HepG2 (cell line): ENCODE data around the gene TMEM143. TPM values are rescaled to one million over a fixed set of nuclear protein-coding genes. Genes with fewer than 3 reads are reported as not detected.

ENCODE experiments used
- GABPB1 ChIP-seq: IDR thresholded peaks from 2 replicates; pipeline ENCODE4 v1.6.1; 2016; ENCODE audit warnings: mild to moderate bottlenecking, missing genetic modification reagents, moderate library complexity, missing compliant biosample characterization
- HNF4G ChIP-seq, 2 experiments: sonication (generic) in 1 of 2; formaldehyde crosslinking in 1 of 2; IDR thresholded peaks; 2 replicates each; pipeline versions ENCODE4 v1.4.0 to v1.6.1; 2011 to 2020; ENCODE audit warnings: borderline replicate concordance in 2 of 2, low read depth in 2 of 2, mild to moderate bottlenecking in 2 of 2, low read length in 1 of 2, missing genetic modification reagents in 1 of 2, moderate library complexity in 1 of 2
- IKZF5 ChIP-seq: IDR thresholded peaks from 2 replicates; pipeline ENCODE4 v1.6.1; 2018; ENCODE audit warnings: missing genetic modification reagents, mild to moderate bottlenecking, missing compliant biosample characterization
- KDM6A ChIP-seq: IDR thresholded peaks from 2 replicates; pipeline ENCODE4 v1.6.1; 2016; ENCODE audit warnings: low read depth
- NONO ChIP-seq, 2 experiments: fragments of 450-650 bp in 1 of 2; sonication (generic) in 1 of 2; formaldehyde crosslinking in 1 of 2; IDR thresholded peaks in 1 of 2; conservative IDR thresholded peaks in 1 of 2; 2 replicates each; pipeline versions ENCODE4 v1.6.1 to v1.8.0; 2017 to 2022; ENCODE audit warnings: mild to moderate bottlenecking in 1 of 2, missing genetic modification reagents in 1 of 2, moderate library complexity in 1 of 2
- NR1H2 ChIP-seq: sonication (generic); formaldehyde crosslinking; IDR thresholded peaks from 2 replicates; pipeline ENCODE4 v1.8.1; 2022; ENCODE audit warnings: low read depth, missing genetic modification reagents, borderline replicate concordance
- PRMT3 ChIP-seq: sonication (generic); formaldehyde crosslinking; IDR thresholded peaks from 2 replicates; pipeline ENCODE4 v1.8.1; 2022; ENCODE audit warnings: low read depth, mild to moderate bottlenecking, moderate library complexity, missing genetic modification reagents, borderline replicate concordance
- RFXAP ChIP-seq: sonication (generic); formaldehyde crosslinking; IDR thresholded peaks from 2 replicates; pipeline ENCODE4 v1.4.0; 2020; ENCODE audit warnings: missing genetic modification reagents, borderline replicate concordance
- RORA ChIP-seq: sonication (generic); formaldehyde crosslinking; IDR thresholded peaks from 2 replicates; pipeline ENCODE4 v1.5.0; 2020; ENCODE audit warnings: mild to moderate bottlenecking, missing genetic modification reagents, moderate library complexity
- SALL1 ChIP-seq: sonication (generic); formaldehyde crosslinking; IDR thresholded peaks from 2 replicates; pipeline ENCODE4 v1.8.0; 2022; ENCODE audit warnings: mild to moderate bottlenecking, missing genetic modification reagents
- TGIF2 ChIP-seq: IDR thresholded peaks from 2 replicates; pipeline ENCODE4 v1.6.1; 2016; ENCODE audit warnings: control low read depth, missing compliant biosample characterization
- TSC22D2 ChIP-seq: sonication (generic); formaldehyde crosslinking; IDR thresholded peaks from 2 replicates; pipeline ENCODE4 v1.5.1; 2020; ENCODE audit warnings: missing genetic modification reagents, mild to moderate bottlenecking, borderline replicate concordance
- ZBED4 ChIP-seq: sonication (generic); formaldehyde crosslinking; IDR thresholded peaks from 2 replicates; pipeline ENCODE4 v1.4.0; 2020; ENCODE audit warnings: missing genetic modification reagents, borderline replicate concordance
- ZNF225 ChIP-seq: sonication (generic); formaldehyde crosslinking; IDR thresholded peaks from 2 replicates; pipeline ENCODE4 v1.4.0; 2020; ENCODE audit warnings: mild to moderate bottlenecking, missing genetic modification reagents
- ZNF260 ChIP-seq: sonication (generic); formaldehyde crosslinking; IDR thresholded peaks from 2 replicates; pipeline ENCODE4 v1.4.0; 2020; ENCODE audit warnings: missing genetic modification reagents, low read depth, mild to moderate bottlenecking, borderline replicate concordance
- ZNF280B ChIP-seq: sonication (generic); formaldehyde crosslinking; IDR thresholded peaks from 2 replicates; pipeline ENCODE4 v1.5.0; 2020; ENCODE audit warnings: missing genetic modification reagents, mild to moderate bottlenecking, borderline replicate concordance
- ZNF558 ChIP-seq: sonication (generic); formaldehyde crosslinking; IDR thresholded peaks from 2 replicates; pipeline ENCODE4 v1.9.0; 2022; ENCODE audit warnings: mild to moderate bottlenecking, missing genetic modification reagents, borderline replicate concordance
- ZNF784 ChIP-seq: sonication (generic); formaldehyde crosslinking; IDR thresholded peaks from 2 replicates; pipeline ENCODE4 v1.5.1; 2020; ENCODE audit warnings: missing genetic modification reagents, mild to moderate bottlenecking, borderline replicate concordance
- polyA plus RNA-seq, 8 experiments: library from polyadenylated mRNA; depleted of rRNA in 3 of 8; stranded (reverse) in 7 of 8; unstranded in 1 of 8; fragments of >200 nt; fragmentation: Illumina TruSeq in 4 of 8; extraction: Trizol in 4 of 8; gene quantifications; 2 replicates each; pipeline versions ENCODE4 v1.2.1 to v1.2.3, GENCODE V29; 2011 to 2016; ENCODE audit warnings: low read depth in 4 of 8, missing spikeins in 1 of 8, mixed read lengths in 1 of 8; ENCODE audit not compliant: insufficient read depth in 1 of 8
- total RNA-seq, 5 experiments: library from RNA; depleted of rRNA; stranded (reverse); fragments of >200 nt; fragmentation: Illumina TruSeq; extraction: Trizol; gene quantifications; 2 replicates each; pipeline ENCODE4 v1.2.3, GENCODE V29; 2016; ENCODE audit warnings: low read depth in 1 of 5

The TMEM143 gene
- total and polyA plus RNA-seq, 2 of the 13 experiments (the other 11 are each of a cell fraction or from before 2014, with no cell fraction given) = 7.7 to 11.3 TPM

GRCh38 chr19:48308631-48309586, 54.8 kb downstream of the TMEM143 start (continued):
- TF ChIP-seq ZBED4 (CRISPR knock-in tag) (no peak), ZNF784 (CRISPR knock-in tag) (peak; percentile 60; the same call in 1 of the 2 replicates), KDM6A (CRISPR knock-in tag) (no peak), ZNF280B (peak; percentile 58; the same call in 1 of the 2 replicates), ZNF260 (CRISPR knock-in tag) (no peak), HNF4G (IDR thresholded peaks at IDR 0.05; ENCODE audit: borderline replicate concordance, low read depth, low read length) (no peak), HNF4G (CRISPR knock-in tag; IDR thresholded peaks at IDR 0.05; ENCODE audit: borderline replicate concordance, low read depth) (no peak), NONO (IDR thresholded peaks at IDR 0.05) (no peak), NONO (CRISPR knock-in tag; conservative IDR thresholded peaks at IDR 0.05) (0 out of 2 replicates have a peak, but pooled peaks have one; percentile 56), PRMT3 (CRISPR knock-in tag) (no peak), RFXAP (CRISPR knock-in tag) (peak; percentile 62; the same call in 1 of the 2 replicates), TSC22D2 (CRISPR knock-in tag) (no peak), TGIF2 (peak; percentile 18; the same call in 1 of the 2 replicates), RORA (CRISPR knock-in tag) (no peak), IKZF5 (CRISPR knock-in tag) (no peak), ZNF225 (CRISPR knock-in tag) (no peak), SALL1 (CRISPR knock-in tag) (0 out of 2 replicates have a peak, but pooled peaks have one; percentile 11), ZNF558 (0 out of 2 replicates have a peak, but pooled peaks have one; percentile 39), NR1H2 (no peak), GABPB1 (CRISPR knock-in tag) (peak; percentile 31; the same call in 1 of the 2 replicates)
